DLD1 (cell line): ENCODE results near the gene NAT16.
"Not testable (repeated sequence)": the region's sequence is repeated elsewhere in the genome, so short reads cannot be mapped to it uniquely, and the experiment has no call there.

Source experiments
- in situ Hi-C: cut with HindIII; loops from 2 replicates; pipeline ENCODE4 v1.10.0; 2017; ENCODE audit warnings: low sequenced_read_pairs

NAT16 gene

GRCh38 chr7:101202603-101202918 is 22.5 kb upstream of the NAT16 start:
- in situ Hi-C loops = no loop called here

DNA sequence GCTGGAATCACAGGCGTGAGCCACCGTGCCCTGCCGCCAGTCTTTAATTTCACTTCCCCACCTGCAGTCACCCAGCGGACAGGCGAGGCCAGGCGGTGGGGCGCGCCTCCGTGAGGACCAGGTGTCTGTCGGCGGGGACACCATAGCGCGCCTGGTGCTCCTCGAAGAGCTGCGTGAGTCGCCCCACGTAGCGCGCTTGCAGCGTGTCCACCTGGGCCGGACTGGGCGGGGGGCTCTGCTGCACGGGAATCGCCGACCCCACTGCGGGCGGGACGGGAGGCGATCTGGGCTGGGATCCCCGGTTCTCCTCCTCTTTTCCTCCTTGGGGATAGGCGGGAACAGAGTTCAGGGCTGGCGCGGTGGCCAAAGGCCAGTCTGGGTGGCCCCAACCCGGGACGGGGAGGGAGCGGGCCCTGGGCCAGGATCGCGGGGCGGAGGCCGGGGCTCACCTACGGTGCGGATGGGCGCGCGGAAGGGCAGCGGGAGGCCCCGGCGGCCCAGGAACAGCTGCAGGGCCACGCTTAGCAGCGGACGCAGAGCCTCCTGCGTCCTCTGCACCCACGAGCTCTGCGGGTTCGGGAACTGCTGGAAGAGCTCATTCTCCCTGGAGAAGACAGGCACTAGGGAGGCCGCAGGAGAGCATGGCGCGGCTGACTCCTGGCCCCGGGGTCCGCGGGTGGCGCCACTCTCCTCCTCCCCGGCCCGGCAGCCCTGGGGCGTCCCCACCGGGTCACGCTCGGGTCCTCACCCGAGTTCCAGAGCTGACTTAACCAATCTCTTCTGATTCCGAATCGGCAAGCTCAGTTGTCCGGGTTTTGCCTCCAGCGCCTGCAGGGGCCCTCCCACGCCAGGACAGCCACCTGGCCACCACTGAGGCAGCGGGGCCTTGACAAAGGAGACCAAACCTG is 21.9 kb upstream of the NAT16 start:
- in situ Hi-C loops = no loop called here

DNA sequence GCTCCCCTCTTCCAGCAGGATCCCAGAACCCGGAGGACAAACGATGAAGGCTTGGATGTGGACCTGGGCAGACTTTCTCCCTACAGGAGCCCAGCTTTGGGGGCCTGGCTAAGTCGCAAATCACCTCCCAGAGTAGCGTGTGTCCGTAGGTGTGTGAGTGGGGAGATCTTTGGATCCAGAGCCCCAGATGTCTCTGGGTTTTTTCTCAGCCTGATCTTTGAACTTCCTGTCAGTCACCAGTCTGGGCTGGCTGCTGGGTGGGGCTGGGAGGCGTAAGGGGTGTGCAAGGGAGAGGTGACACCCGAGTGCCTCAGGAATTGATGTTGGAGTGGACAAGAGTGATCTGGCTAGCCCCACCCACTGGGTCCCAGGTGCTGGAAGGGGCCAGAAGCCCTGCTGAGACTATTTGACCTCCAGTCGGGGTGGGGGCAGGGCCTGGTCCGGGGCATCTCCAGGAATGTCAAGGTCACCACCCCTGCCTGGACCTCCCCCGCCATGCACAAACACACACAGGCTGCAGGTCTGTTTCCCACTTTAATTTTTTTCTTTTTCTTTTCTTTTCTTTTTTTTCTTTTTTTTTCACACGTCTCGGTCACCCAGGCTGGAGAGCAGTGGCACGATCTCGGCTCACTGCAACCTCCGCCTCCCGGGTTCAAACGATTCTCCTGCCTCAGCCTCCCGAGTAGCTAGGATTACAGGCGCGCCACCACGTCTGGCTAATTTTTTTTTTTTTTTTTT is 20.9 kb upstream of the NAT16 start, which contains the start of gene MOGAT3:
TSS of gene MOGAT3 (minus strand) at position 175 of the 738 bp plus-strand sequence. CDS start 182 bp downstream, outside the sequence.
- in situ Hi-C loops = no loop called here

DNA sequence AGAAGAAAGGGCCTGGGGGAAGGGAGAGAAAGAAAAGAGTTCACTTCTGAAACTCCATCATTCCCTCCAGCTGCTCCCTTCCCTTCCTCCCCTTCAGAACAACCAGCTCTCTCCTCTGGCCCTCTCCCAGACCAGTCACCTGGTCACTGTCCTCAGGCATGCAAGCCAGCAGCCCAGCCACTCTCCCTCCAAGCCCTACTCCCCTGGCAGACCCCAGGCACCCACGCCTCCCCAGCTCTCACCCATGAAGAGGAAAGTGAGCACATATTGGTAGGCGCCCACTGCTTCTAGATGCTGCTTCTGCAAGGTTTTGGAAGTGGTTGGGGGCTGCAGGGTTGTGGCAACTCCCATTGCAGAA is 20.4 kb upstream of the NAT16 start:
- in situ Hi-C loops = no loop called here

- in situ Hi-C loops = not testable (repeated sequence)
Measured at GRCh38 chr7:101199522-101199921, 19.4 kb upstream of the NAT16 start.

DNA sequence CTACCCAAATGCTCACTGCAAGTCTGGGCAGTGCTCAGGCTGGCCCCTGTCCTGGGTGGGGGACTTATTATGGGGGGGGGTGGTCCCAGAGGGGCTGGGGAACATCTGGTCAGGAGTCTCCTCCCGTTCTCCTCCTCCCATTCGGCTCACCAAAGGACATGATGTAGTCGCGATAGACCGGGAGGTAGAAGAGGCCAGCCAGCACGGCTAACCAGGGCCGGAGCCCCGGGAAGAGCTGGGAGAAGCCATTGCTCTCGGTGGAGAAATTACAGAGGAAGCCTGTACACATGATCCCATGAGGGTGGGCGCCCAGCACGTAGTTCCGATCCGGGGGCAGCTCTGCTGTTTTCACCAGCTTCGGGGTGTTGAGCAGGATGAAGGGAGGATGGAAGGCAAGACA is 18.4 kb upstream of the NAT16 start:
- in situ Hi-C loops = no loop called here

- in situ Hi-C loops = no loop called here
Measured at GRCh38 chr7:101197991-101198390, 17.9 kb upstream of the NAT16 start.

DNA sequence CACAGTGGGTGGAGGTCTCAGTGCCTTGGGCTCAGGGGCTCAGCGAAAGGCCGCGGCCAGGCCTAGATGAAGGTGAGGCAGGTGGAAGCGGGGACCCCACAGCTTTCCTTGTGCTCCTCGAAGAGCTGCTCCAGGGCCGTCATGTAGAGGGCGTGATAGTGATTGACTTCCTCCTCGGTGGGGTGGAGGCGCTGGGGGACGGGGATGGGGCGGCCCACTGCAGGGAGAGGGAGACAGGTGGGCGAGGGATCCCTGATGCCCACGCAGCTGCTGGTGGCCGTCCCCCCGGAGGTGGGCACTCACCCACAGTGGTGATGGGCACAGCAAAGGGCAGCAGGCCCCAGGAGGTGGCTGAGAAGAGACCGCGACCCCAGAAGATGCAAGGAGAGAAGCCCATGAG is 15.8 kb upstream of the NAT16 start:
- in situ Hi-C loops = no loop called here

- in situ Hi-C loops = no loop called here
Measured at GRCh38 chr7:101189109-101189508, 9.0 kb upstream of the NAT16 start.

- in situ Hi-C loops = no loop called here
Measured at GRCh38 chr7:101186844-101187428, 6.8 kb upstream of the NAT16 start.

DNA sequence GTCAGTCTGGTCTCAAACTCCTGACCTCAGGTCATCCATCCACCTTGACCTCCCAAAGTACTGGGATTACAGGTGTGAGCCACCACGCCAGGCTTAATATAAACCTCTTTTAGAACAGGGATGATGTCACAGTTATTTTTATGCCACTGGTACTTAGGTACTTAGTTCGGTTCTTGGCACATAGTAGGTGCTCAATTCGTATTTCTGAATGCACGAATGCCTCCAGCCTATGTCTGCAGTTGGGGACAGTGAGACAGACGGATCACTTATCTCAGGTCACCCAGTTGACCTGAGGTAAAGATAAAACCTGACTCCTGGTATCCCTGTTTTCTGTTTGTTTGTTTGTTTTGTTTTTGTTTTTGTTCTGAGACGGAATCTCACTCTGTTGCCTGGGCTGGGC is 6.1 kb upstream of the NAT16 start:
- in situ Hi-C loops = no loop called here

DNA sequence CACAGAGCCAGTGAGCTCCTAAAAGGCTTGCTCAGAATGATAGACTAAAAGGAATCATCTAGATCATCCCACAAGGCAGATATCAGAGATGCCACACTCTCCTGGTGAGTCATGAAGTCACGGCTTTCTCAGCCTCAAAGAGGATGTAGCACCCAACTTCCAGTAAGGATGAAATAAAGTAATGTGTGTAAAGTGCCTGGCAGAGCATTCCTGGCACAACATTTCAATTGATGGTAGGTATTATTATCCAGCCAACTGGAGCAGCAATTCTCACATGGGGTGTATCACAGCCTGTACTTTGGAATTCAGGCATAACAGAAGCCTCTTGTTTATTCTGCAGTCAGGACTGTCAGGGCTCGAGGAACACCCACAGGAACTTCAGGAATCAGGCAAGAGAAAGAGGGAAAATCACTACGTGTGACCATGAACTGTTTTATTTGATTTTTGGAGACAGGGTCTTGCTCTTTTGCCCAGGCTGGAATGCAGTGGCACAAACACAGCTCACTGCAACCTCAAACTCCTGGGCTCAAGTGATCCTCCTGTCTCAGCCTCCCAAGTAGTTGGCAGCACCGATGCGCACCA is 5.3 kb upstream of the NAT16 start:
- in situ Hi-C loops = no loop called here

GRCh38 chr7:101179713-101180112 is 380 bp downstream of the NAT16 start:
- in situ Hi-C loops = no loop called here

GRCh38 chr7:101179117-101179516 is 976 bp downstream of the NAT16 start:
- in situ Hi-C loops = no loop called here

- in situ Hi-C loops = no loop called here
Measured at GRCh38 chr7:101177644-101178043, 2.4 kb downstream of the NAT16 start.

- in situ Hi-C loops = no loop called here
Measured at GRCh38 chr7:101175664-101176063, 4.4 kb downstream of the NAT16 start.

DNA sequence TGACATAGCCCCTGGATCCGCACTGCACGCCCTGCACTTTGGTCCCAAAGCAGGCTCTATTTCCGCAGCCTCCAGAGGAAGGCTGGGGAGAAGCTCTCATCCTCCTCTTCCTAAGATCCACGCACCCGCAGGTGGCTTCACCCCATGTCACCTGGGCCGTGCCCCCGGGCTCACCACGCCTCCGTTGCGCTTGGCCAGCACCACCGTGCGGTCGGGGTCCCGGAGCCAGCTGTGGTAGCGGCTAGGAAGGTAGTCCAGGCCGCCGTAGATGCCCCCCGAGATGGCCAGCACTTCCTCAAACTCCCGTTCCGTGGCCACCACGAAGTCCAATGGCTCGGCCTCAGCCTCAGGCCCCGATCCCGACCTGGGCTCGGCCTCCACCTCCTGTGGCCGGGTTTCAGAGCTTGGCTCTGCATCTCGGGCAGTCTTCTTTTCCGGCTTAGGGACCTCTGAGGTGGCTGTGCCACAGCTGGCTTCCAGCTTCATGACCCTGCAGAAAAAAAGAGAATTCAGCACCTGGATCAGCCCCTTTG is 5.7 kb downstream of the NAT16 start:
- in situ Hi-C loops = no loop called here

- in situ Hi-C loops = no loop called here
Measured at GRCh38 chr7:101173752-101174244, 6.3 kb downstream of the NAT16 start.

GRCh38 chr7:101172854-101173751 is 7.0 kb downstream of the NAT16 start:
- in situ Hi-C loops = no loop called here
